Activated naive CD4-positive, alpha-beta T cell (primary cell): ENCODE data around the gene ALX3.
A peak's percentile ranks its signal among the peaks of the same experiment; 100 is the strongest.

Experiments used
- DNase-seq, 4 experiments: peaks; one replicate each; lab custom pipeline; 2025; lab: John Stamatoyannopoulos, UW

The ALX3 gene

GRCh38 chr1:110070671-110071242 lies at the start of gene ALX3:
Gene ALX3, minus strand, starts transcription at chr1:110070672. Its CDS starts 60 bp downstream, at chr1:110070612.
- DNase-seq: no peak

- no peak for DNase-seq
Measured at GRCh38 chr1:110119843-110120242, 49.4 kb upstream of the ALX3 start.

GRCh38 chr1:110118636-110119396 lies 48.3 kb upstream of the ALX3 start:
- DNase-seq: no peak

GRCh38 chr1:110114784-110115183 lies 44.3 kb upstream of the ALX3 start:
- DNase-seq: no peak

GRCh38 chr1:110114173-110114572 lies 43.7 kb upstream of the ALX3 start:
- no peak for DNase-seq

- DNase-seq: no peak
Measured at GRCh38 chr1:110113551-110113950, 43.1 kb upstream of the ALX3 start.

GRCh38 chr1:110112656-110113055 lies 42.2 kb upstream of the ALX3 start:
- no peak for DNase-seq

GRCh38 chr1:110112143-110112542 lies 41.7 kb upstream of the ALX3 start, which contains the start of gene UBL4B:
Gene UBL4B, plus strand, starts transcription at chr1:110112443. Its CDS starts 92 bp downstream, at chr1:110112535.
- no peak for DNase-seq

GRCh38 chr1:110111081-110111480 lies 40.6 kb upstream of the ALX3 start:
- DNase-seq: no peak

GRCh38 chr1:110107867-110108469 lies 37.5 kb upstream of the ALX3 start:
- no peak for DNase-seq

- peak; percentile 10 to 30 (median 24) for DNase-seq
Measured at GRCh38 chr1:110106013-110106941, 35.8 kb upstream of the ALX3 start.

GRCh38 chr1:110102081-110102480 lies 31.6 kb upstream of the ALX3 start:
- no peak for DNase-seq

- no peak for DNase-seq
Measured at GRCh38 chr1:110100335-110100734, 29.9 kb upstream of the ALX3 start.

- DNase-seq: no peak
Measured at GRCh38 chr1:110098222-110099026, 28.0 kb upstream of the ALX3 start.

- DNase-seq: no peak
Measured at GRCh38 chr1:110097507-110098221, 27.2 kb upstream of the ALX3 start.

GRCh38 chr1:110094931-110095654 lies 24.6 kb upstream of the ALX3 start:
- DNase-seq: no peak

GRCh38 chr1:110092991-110093390 lies 22.5 kb upstream of the ALX3 start:
- no peak for DNase-seq

- no peak for DNase-seq
Measured at GRCh38 chr1:110091791-110092190, 21.3 kb upstream of the ALX3 start.

- DNase-seq: no peak
Measured at GRCh38 chr1:110091381-110091780, 20.9 kb upstream of the ALX3 start.
